ENCODE measurements around the gene MROH2A.
"Not testable (repeated sequence)": the region's sequence is repeated elsewhere in the genome, so short reads cannot be mapped to it uniquely, and the experiment has no call there.

The MROH2A gene, protein sequence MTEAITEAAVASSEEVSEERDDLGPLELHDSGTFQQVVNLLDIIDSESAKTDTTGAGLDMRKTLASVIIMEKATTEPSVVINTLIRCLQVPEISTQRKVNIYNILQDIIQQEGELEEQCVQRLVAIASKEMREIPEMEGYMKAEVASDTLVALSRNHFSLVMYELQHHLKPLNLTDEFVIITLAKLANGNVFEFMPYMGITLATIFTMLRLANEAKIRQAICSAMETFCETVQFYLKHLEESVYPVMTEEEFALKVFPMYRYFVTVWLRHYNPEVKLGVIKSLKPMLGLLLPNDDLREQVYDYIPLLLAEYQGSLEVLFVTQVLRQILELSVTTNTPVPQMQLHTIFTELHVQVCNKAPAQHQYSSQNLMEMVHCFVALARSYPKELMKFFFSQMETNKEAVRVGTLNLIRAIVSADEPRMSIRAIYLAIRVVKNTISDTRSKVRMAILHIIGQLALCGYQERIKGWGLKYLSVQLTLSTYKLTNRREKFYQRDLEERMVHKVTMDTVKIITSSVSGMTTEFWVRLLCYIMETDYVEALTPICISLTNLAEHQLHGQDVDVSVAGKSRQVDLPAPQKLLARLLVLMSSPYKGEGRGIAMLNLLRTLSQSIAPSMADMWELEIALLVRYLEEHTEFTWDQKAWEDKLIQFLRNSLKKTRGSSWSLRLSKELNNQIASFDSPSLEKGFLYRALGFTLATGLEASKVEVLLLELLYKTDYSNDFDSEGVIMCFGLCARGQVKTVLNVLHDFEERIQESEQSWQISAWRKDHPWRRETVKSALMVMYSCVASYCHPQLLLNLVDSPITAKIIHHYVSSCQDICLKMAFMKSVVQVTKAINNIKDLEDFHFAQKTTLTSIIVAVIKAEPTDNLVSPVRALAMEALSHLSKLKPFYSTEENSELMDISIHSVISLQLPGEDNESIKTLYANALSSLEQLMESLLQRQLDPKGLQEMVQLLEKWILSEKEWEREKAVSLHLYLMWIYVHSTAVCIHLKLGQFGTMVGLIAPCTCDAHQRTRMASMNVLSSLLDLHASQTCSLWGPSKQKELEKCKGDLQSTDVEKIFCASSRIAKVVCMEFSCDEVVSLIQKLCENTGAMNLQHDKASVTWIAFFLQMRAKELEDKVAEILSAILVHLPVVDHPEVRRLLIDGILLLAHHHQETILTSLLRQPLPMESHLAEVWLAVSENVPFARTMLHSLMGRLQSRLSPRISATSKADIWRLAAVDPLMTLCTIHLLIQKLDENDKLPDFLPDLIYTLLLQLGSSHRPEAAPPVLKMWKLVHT (N-terminal part only)

DNA sequence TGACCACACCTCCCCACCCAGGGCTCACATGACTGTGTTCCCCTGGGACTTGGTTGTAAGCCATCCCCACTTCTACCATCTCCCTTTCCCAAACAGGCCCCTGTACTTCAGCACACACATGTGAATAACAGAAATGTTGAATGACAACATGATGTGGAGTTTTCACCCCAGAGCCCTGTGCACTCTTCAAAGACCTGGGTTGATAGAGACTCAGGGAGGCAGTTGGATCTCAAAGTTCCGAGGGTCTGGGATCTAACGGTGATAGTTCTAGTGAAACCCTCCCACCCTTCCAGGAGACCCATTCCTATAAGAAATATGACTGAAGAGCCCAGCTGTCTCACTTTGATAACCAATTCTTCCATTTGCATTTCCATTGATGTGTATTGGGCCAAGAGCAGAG lies at the start of gene MROH2A:
Gene MROH2A, plus strand, starts transcription at position 301 of the 400 bp plus-strand sequence. CDS start 1,029 bp downstream, outside the sequence.
- DNase-seq (ENCODE audit: low read depth in 2 of 2), result no peak

DNA sequence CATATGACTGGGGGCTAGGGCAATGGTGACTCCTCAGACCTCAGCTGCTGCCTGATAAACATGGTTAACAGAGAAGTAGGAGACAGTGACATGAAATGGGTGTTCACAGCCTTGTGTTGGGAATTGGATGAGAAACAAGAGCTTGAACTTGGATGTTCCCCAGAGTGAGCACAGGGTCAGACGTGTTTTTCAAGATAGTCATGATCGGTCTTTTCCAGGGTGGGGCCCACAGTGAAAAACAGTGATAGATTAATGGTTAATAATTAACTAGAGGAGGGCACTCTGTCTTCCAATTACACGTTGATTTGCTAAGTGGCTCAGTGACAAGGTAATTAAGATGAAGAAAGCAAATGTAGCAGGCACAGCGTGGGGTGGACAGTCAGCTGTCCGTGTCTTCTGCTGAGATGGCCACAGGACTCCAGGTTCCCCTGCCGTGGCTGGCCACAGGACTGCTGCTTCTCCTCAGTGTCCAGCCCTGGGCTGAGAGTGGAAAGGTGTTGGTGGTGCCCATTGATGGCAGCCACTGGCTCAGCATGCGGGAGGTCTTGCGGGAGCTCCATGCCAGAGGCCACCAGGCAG lies 49.3 kb upstream of the MROH2A start, which contains the start of gene UGT1A3:
Gene UGT1A3, plus strand, starts transcription at position 320 of the 579 bp plus-strand sequence. Its CDS starts 85 bp downstream, at position 405.
- no peak for DNase-seq (ENCODE audit: low read depth in 2 of 2)

DNA sequence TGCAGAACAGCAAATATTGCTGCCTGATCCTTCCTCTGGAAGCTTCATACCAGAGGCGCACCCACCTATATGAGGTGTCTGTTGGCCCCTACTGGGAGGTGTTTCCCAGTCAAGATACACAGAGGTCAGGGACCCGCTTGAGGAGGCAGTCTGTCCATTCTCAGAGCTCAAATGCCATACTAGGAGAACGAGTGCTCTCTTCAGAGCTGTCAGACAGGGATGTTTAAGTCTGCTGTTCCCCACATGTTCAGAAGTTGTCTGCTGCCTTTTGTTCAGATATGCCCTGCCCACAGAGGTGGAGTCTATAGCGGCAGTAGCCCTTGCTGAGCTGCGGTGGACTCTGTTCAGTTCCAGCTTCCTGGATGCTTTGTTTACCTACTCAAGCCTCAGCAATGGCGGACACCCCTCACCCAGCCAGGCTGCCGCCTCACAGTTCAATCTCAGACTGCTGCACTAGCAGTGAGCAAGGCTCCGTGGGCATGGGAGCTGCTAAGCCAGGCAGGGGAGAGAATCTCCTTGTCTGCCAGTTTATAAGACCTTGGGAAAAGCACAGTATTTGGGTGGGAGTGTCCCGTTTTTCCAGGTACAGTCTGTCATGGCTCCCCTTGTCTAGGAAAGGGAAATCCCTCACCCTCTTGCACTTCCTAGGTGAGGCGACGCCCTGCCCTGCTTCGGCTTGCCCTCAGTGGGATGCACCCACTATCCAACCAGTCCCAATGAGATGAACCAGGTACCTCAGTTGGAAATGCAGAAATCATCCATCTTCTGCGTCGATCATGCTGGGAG lies 41.1 kb upstream of the MROH2A start:
- DNase-seq (ENCODE audit: low read depth in 2 of 2), result not testable (repeated sequence)

DNA sequence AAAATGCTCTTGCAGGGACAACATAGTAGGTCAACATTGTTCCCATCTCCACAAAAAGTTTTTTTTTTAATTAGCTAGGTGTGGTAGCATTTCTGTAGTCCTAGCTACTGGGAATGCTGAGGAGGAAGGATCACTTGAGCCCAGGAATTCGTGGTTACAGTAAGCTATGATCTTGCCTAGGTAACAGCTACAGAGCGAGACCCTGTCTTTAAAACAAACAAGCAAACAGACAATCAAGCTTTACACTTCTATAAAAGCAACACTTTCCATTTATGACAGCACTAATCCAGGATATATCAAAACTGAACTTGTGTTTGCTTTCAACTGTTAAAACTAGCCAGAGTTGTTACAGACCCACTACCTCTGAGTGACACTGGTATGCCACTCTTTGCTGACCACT lies 37.3 kb upstream of the MROH2A start:
- DNase-seq (ENCODE audit: low read depth in 2 of 2), result no peak

DNA sequence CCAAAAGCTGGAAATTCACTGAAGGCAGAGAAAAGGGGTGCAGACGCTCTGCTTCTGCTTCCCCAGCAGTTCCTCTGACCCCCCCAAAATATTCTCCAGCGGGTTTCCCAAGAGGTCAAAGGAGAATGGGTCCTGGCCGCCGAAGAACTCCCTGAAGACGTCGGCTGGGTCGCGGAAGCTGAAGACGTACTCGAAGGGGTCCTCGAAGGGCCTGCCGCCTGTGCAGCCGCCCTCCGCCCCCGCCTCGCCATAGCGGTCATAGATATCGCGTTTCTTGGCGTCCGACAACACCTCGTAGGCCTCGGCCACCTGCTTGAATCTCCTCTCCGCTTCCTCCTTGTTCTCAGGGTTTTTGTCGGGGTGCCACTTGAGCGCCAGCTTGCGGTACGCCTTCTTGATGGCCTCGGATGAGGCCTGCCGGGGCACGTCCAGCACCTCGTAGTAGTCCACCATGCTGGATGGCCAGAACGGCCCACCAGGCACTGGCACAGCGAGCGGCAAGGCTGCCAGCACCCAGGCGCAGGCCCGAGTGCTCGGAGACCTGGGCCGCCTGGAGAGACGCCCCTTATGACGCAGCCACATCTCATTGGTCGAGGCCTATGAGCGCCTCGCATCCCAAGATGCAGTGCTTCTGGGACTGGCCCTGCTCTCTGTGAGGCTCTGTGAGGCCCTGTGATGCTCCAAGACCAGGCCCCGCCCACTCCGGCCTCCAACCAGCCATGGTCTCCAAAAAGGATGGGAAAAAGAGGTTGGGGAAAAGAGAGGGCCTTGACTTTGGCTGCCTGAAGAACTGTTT lies 34.5 kb upstream of the MROH2A start:
- no peak for DNase-seq (ENCODE audit: low read depth in 2 of 2)

DNA sequence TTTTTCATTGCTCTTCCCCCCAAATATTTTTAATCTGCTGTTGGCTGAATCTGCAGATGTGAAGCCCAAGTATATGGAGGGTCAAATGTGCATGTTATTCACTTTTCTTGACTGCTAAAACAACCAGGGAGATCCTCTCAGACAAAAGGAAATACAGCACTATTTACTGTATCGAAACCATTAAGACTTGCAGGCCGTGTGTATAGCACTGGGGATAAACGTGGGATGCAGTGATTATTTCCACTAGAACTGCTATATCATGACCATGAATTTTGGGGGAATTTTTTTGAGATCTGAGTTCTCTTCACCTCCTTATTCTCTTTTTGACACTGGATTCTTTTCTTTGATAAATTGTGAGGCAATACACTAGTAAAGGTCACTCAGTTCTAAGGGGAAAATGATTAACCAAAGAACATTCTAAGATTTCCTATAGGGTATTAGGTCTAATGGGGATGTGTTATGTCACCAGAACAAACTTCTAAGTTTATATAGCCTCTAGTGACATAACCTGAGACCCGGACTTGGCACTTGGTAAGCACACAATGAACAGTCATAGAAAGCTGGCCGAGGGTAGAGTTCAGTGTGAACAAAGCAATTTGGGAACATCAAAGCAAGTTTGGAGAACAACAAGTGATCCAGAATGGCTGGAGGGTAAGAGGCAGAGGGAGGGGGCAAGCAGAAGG lies 32.9 kb upstream of the MROH2A start:
- DNase-seq (ENCODE audit: low read depth in 2 of 2), result no peak

DNA sequence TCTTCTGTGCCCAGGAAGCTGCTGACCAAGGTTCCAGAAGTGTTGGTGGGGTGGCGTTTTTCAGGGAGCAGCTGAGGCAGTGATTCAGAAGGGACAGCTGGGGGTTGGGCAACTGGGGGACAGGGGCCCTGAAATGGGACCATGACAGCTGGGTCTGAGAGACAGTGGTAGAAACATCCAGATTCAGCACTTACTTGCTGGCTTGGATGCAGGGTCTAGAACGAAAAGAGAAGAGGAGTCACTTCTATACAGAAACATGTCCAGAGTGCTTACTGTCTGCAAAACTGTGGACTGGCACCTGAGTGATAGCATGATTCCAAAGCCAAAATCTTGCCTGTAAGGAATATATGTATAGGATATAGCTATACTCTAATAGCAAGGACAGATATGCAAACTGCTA lies 32.3 kb upstream of the MROH2A start:
- DNase-seq (ENCODE audit: low read depth in 2 of 2), result not testable (repeated sequence)

DNA sequence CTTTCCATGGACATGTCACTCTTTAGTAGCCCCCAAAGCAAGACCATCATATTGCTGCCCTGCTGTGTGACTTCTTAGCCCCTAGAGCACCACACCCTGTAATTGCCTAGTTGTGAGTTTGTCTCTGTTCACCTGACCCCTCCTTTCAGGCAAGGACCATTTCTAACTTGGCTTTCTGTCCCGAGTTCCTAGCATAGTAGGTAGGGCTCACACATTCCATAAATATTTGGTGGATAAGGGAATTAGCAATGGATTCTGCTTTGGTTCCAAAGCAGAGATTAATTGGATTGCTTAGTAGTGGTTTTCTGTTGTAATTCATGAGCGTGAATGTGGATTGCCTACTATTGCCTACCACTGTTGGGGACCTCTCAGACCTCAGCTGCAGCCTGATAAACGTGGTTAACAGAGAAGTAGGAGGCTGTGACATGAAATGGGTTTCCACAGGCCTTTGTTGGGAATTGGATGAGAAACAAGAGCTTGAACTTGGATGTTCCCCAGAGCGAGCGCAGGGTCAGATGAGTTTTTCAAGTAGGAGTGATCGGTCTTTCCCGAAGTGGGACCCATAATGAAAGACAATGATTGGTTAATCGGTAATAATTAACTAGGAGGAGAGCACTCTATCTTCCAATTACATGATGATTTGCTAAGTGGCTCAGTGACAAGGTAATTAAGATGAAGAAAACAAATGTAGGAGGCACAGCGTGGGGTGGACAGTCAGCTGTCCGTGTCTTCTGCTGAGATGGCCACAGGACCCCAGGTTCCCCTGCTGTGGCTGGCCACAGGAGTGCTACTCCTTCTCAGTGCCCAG lies 31.5 kb upstream of the MROH2A start:
- no peak for DNase-seq (ENCODE audit: low read depth in 2 of 2)

DNA sequence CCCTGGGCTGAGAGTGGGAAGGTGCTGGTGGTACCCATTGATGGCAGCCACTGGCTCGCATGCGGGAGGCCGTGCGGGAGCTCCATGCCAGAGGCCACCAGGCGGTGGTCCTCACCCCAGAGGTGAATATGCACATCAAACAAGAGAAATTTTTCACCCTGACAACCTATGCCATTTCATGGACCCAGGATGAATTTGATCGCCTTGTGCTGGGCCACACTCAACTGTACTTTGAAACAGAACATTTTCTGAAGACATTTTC lies 30.9 kb upstream of the MROH2A start:
- no peak for DNase-seq (ENCODE audit: low read depth in 2 of 2)

DNA sequence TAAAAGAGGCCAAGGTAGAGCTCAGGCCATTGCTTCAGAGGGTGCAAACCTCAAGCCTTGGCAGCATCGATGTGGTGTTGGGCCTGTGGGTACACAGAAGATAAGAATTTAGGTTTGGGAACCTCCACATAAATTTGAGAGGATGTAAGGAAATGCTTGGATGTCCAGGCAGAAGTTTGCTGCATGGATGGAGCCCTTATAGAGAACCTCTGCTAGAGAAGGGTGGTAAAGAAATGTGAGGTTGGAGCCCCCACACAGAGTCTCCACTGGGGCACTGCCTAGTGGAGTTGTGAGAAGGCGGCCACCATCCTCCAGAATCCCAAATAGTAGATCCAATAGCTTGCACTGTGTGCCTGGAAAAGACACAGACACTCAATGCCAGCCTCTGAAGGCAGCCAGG lies 27.4 kb upstream of the MROH2A start:
- not testable (repeated sequence) for DNase-seq (ENCODE audit: low read depth in 2 of 2)

DNA sequence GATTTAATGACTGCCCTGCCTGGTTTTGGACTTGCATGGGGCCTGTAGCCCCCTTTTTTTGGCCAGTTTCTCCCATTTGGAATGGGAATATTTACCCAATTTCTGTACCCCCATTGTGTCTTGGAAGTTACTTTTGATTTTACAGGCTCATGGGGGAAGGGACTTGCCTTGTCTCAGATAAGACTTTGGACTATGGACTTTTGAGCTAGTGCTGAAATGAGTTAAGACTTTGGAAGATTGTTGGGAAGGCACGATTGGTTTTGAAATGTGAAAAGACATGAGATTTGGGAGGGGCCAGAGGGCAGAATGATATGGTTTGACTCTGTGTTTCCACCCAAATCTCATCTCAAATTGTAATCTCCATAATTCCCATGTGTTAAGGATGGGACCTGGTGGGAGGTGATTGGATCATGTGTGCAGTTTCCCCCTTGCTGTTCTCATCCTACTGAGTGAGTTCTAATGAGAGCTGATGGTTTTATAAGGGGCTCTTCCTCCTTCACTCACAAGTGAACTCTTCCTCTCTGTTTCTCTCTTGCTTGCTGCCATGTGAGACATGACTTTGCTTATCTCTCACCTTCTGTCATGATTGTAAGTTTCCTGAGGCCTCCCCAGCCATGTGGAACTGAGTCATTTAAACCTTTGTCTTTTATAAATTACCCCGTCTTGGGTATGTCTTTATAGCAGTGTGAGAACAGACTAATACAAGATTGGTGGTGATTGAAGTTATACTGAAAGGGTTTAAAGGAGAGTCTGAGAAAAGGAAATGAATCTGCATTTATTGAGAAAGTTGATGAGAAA lies 26.7 kb upstream of the MROH2A start:
- DNase-seq (ENCODE audit: low read depth in 2 of 2), result not testable (repeated sequence)

DNA sequence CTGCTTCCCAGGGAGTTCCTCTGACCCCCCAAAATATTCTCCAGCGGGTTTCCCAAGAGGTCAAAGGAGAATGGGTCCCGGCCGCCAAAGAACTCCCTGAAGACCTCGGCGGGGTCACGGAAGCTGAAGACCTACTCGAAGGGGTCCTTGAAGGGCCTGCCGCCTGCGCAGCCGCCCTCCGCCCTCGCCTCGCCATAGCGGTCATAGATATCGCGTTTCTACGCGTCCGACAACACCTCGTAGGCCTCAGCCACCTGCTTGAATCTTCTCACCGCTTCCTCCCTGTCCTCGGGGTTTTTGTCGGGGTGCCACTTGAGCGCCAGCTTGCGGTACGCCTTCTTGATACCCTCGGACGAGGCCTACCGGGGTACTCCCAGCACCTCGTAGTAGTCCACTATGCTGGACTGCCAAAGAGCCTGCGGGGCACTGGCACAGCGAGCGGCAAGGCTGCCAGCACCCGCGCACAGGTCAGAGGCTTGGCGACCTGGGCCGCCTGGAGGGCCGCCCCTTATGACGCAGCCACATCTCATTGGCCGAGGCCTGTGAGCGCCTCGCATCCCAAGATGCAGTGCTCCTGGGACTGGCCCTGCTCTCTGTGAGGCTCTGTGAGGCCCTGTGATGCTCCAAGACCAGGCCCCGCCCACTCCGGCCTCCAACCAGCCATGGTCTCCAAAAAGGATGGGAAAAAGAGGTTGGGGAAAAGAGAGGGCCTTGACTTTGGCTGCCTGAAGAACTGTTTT lies 23.1 kb upstream of the MROH2A start:
- no peak for DNase-seq (ENCODE audit: low read depth in 2 of 2)

DNA sequence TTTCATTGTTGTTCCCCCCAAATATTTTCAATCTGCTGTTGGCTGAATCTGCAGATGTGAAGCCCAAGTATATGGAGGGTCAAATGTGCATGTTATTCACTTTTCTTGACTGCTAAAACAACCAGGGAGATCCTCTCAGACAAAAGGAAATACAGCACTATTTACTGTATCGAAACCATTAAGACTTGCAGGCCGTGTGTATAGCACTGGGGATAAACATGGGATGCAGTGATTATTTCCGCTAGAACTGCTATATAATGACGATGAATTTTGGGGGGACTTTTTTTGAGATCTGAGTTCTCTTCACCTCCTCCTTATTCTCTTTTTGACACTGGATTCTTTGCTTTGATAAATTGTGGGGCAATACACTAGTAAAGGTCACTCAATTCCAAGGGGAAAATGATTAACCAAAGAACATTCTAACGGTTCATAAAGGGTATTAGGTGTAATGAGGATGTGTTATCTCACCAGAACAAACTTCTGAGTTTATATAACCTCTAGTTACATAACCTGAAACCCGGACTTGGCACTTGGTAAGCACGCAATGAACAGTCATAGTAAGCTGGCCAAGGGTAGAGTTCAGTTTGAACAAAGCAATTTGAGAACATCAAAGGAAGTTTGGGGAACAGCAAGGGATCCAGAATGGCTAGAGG lies 21.6 kb upstream of the MROH2A start:
- no peak for DNase-seq (ENCODE audit: low read depth in 2 of 2)

DNA sequence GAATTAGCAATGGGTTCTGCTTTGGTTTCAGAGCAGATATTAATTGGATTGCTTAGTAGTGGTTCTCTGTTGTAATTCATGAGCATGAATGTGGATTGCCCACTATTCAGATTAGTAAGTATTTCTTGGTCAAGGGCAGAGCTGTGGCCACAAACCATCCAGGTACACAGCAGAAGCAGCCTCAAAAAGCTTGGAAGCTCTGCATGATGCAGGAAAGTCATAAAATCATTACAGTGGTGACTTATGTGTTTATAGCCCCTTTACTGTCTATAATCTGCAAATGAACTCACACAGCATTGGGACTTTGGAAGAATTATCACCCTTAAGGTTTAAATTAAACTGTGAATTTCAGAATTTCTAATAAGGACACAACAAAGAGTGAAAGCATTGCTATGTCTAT lies 20.0 kb upstream of the MROH2A start:
- DNase-seq (ENCODE audit: low read depth in 2 of 2), result no peak

DNA sequence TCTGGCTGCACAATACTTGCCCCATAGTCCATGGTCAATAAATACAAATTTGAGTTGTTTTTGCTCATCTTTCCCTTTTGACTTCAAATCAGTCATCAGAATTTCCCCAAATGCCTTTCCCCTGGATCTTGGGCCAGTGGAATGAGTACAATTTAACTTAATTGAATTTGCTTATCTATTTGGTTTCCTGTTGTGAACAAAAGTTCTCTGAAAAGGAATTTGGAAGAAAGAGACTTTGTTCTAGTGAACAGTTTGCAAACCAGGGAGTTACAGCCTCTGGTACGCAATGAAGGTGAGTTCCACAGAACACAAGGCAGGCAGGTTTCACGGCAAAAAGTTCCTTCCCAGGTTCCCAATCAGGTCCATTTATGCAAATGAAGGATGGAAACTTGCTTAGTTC lies 19.3 kb upstream of the MROH2A start:
- DNase-seq (ENCODE audit: low read depth in 2 of 2), result no peak

DNA sequence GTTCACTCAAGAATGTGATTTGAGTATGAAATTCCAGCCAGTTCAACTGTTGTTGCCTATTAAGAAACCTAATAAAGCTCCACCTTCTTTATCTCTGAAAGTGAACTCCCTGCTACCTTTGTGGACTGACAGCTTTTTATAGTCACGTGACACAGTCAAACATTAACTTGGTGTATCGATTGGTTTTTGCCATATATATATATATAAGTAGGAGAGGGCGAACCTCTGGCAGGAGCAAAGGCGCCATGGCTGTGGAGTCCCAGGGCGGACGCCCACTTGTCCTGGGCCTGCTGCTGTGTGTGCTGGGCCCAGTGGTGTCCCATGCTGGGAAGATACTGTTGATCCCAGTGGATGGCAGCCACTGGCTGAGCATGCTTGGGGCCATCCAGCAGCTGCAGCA lies 18.1 kb upstream of the MROH2A start, which contains the start of gene UGT1A1:
Gene UGT1A1, plus strand, starts transcription at position 228 of the 400 bp plus-strand sequence. Its CDS starts 18 bp downstream, at position 246.
- DNase-seq (ENCODE audit: low read depth in 2 of 2), result no peak

Data from activated CD4-positive, alpha-beta T cell treated with anti-CD3 and anti-CD28 coated beads for 24 hours (primary cell).